Caco-2 (cell line): Measurements from ENCODE around the gene ZCCHC7. TPM values are rescaled to one million over a fixed set of nuclear protein-coding genes. Genes with fewer than 3 reads are reported as not detected.
"Not testable (repeated sequence)": the region's sequence is repeated elsewhere in the genome, so short reads cannot be mapped to it uniquely, and the experiment has no call there.

Experiments used
- BruUV-seq: library from RNA; stranded (reverse); fragments of 400-500 nt; replicated peaks from 2 replicates; lab custom pipeline; 2021; lab: Mats Ljungman, UMichigan
- CTCF ChIA-PET: fragments of 300-600 bp; sonication (Branson Sonifier 250); formaldehyde crosslinking; loops from one replicate; lab custom pipeline; 2022; ENCODE audit warnings: antibody characterized with exemption; lab: Charles Lee
- POLR2A ChIA-PET: fragments of 300-600 bp; sonication (Branson Sonifier 250); formaldehyde crosslinking; loops from one replicate; lab custom pipeline; 2022; ENCODE audit warnings: antibody characterized with exemption; lab: Charles Lee
- DNase-seq, 2 experiments: peaks; one replicate each; pipeline versions ENCODE4 v3.0.0 to v3.0.0-alpha.2; 2020 to 2022
- H3K27me3 ChIP-seq: replicated peaks from 2 replicates; pipeline ENCODE4 v1.6.0; 2011; ENCODE audit warnings: low read length; ENCODE audit not compliant: control insufficient read depth, insufficient read depth
- H3K36me3 ChIP-seq: 2 replicates; pipeline ENCODE4 v1.5.1; 2011; ENCODE audit warnings: low read length; ENCODE audit not compliant: control insufficient read depth, insufficient read depth
- H3K4me1 ChIP-seq: fragments of 250-450 bp; sonication (Bioruptor Pico); 2 replicates; pipeline ENCODE4 v1.5.1; 2020; ENCODE audit warnings: mild to moderate bottlenecking
- H3K4me3 ChIP-seq: 2 replicates; pipeline ENCODE4 v1.5.1; 2011; ENCODE audit warnings: low read depth, mild to moderate bottlenecking, control low read depth, low read length
- H3K9me3 ChIP-seq: fragments of 250-450 bp; sonication (Bioruptor Pico); 2 replicates; pipeline ENCODE4 v1.5.1; 2020; ENCODE audit warnings: mild to moderate bottlenecking, moderate library complexity
- H3K27ac Mint-ChIP-seq: one replicate; pipeline ENCODE4 v1.8.0; 2022; ENCODE audit warnings: mixed read lengths; ENCODE audit not compliant: unreplicated experiment
- H3K27me3 Mint-ChIP-seq: one replicate; pipeline ENCODE4 v1.8.0; 2022; ENCODE audit warnings: mixed read lengths; ENCODE audit not compliant: insufficient read depth, unreplicated experiment
- H3K36me3 Mint-ChIP-seq: one replicate; pipeline ENCODE4 v1.8.0; 2022; ENCODE audit warnings: mild to moderate bottlenecking, mixed read lengths; ENCODE audit not compliant: insufficient read depth, unreplicated experiment
- H3K4me1 Mint-ChIP-seq: one replicate; pipeline ENCODE4 v1.8.0; 2022; ENCODE audit warnings: low read depth, mixed read lengths; ENCODE audit not compliant: unreplicated experiment
- H3K4me3 Mint-ChIP-seq: one replicate; pipeline ENCODE4 v1.8.0; 2022; ENCODE audit warnings: mild to moderate bottlenecking, moderate library complexity, mixed read lengths; ENCODE audit not compliant: unreplicated experiment
- H3K9me3 Mint-ChIP-seq: one replicate; pipeline ENCODE4 v1.8.0; 2022; ENCODE audit warnings: mixed read lengths; ENCODE audit not compliant: unreplicated experiment
- intact Hi-C: fragments of 100-400 bp; cut with micrococcal nuclease; formaldehyde crosslinking; loops from one replicate; pipeline ENCODE4 v1.10.0; 2022; ENCODE audit not compliant: unreplicated experiment
- total RNA-seq: library from RNA; stranded (reverse); gene quantifications from 2 replicates; pipeline ENCODE4 v1.2.3, GENCODE V29; 2022
- TF ChIP-seq, protein P1 (sequence below), 2 experiments: fragments of 200-600 bp in 1 of 2; IDR thresholded peaks; 1 replicate in 1 of 2; 2 replicates in 1 of 2; pipeline versions ENCODE4 v1.5.1 to v1.8.0; 2011 to 2022; ENCODE audit warnings: antibody characterized with exemption in 1 of 2, control low read depth in 1 of 2, inconsistent platforms in 1 of 2, low read depth in 1 of 2, low read length in 1 of 2, mild to moderate bottlenecking in 1 of 2, moderate library complexity in 1 of 2; ENCODE audit not compliant: insufficient read depth in 1 of 2, severe bottlenecking in 1 of 2, unreplicated experiment in 1 of 2

The ZCCHC7 gene
- total RNA-seq, 1 experiment from 2014 or later, result 22.0 TPM

DNA sequence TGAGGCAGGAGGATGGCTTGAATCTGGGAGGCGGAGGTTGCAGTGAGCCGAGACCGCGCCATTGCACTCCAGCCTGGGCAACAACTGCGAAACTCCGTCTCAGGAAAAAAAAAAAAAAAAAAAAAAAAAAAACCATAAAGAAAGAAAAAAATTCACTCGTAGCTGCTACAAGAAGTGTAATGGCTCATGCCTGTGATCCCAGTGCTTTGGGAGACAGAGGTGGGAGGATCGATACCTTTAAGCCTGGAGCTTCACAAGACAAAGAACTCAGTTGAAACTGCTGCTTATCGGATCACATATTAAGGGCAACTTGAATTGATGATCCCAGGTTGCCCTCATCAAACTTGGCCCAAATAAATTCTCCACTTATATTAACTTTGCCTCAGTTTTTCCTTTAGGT is 1.0 kb upstream of the ZCCHC7 start:
- ChIA-PET CTCF (interaction anchor here (0.6 to 1.1 kb wide), 4 partner anchors 9 to 250 kb away, joined by 3 to 9 read pairs (median 5); no protein-coding TSS in a partner anchor), POLR2A (interaction anchor here (0.6 to 2.0 kb wide), 3 partner anchors 16 to 42 kb away, joined by 3 to 34 read pairs (median 17); no protein-coding TSS in a partner anchor)
- intact Hi-C loops, result no loop called here
- Histone ChIP-seq H3K4me1 (no peaks in the 10 kb centered on the region), H3K27me3 (no peaks in the 10 kb centered on the region), H3K36me3 (no peaks in the 10 kb centered on the region), H3K4me3 (peak overlapping the region; percentile 75), H3K9me3 (no peaks in the 10 kb centered on the region)
- BruUV-seq, result TSS peak; percentile 100
- Mint-ChIP-seq H3K4me1 (peaks cover 12% of the 10 kb centered on the region), H3K4me3 (peak overlapping the region; percentile 81), H3K27me3 (no peaks in the 10 kb centered on the region), H3K9me3 (no peaks in the 10 kb centered on the region), H3K36me3 (peaks cover 25% of the 10 kb centered on the region), H3K27ac (peak overlapping the region; percentile 93)
- TF ChIP-seq, protein P1, sequence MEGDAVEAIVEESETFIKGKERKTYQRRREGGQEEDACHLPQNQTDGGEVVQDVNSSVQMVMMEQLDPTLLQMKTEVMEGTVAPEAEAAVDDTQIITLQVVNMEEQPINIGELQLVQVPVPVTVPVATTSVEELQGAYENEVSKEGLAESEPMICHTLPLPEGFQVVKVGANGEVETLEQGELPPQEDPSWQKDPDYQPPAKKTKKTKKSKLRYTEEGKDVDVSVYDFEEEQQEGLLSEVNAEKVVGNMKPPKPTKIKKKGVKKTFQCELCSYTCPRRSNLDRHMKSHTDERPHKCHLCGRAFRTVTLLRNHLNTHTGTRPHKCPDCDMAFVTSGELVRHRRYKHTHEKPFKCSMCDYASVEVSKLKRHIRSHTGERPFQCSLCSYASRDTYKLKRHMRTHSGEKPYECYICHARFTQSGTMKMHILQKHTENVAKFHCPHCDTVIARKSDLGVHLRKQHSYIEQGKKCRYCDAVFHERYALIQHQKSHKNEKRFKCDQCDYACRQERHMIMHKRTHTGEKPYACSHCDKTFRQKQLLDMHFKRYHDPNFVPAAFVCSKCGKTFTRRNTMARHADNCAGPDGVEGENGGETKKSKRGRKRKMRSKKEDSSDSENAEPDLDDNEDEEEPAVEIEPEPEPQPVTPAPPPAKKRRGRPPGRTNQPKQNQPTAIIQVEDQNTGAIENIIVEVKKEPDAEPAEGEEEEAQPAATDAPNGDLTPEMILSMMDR (IDR thresholded peaks at IDR 0.05; ENCODE audit: insufficient read depth in 1 of 2, low read depth in 1 of 2, low read length in 1 of 2, severe bottlenecking in 1 of 2, unreplicated experiment in 1 of 2), result no peak
- DNase-seq, result peak in 1 of 2 experiments; percentile 8

DNA sequence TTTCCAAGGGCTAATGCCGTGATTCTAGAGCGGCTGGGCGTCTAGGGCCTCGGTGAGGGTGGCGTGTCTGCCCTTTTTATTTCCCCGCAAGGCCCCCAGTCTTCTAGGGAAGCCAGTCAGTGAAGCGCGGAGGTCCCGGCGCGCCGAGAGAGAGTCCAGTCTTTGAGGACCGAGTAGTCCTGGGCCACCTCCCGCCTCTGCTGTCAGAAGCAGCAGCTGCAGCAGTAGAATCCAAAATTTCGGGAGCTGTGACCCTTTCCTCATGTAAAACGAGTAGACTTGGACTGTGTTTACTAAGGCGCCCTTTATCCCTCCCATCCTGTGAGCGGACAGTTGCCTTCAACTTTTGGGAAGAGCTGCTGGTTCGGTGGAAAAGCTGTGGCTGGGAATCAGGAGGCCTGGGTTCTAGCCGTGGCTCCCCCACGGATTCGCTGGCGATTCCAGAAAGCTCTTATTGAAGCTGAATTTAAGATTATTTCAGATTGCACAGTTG is 515 bp downstream of the ZCCHC7 start:
- CTCF ChIA-PET, result interaction anchor here (1.7 kb wide), 1 partner anchor 125 kb away, joined by 4 read pairs; no protein-coding TSS in a partner anchor
- BruUV-seq, result TSS peak; percentile 44
- peak in 1 of 2 experiments; percentile 42 for DNase-seq

GRCh38 chr9:37121881-37122280 is 1.5 kb downstream of the ZCCHC7 start:
- no TSS peak for BruUV-seq
- Histone ChIP-seq H3K36me3 (0 out of 2 replicates have a peak, but pooled peaks cover 2% of the 10 kb centered on the region), H3K4me3 (peak overlapping the region; percentile 11; the same call in 1 of the 2 replicates), H3K4me1 (no peaks in the 10 kb centered on the region), H3K9me3 (no peaks in the 10 kb centered on the region), H3K27me3 (no peaks in the 10 kb centered on the region)
- H3K27me3 Mint-ChIP-seq, result no peaks in the 10 kb centered on the region
- peak overlapping the region; percentile 93 for H3K27ac Mint-ChIP-seq
- intact Hi-C loops, result loop anchor here (2.0 to 10.0 kb wide), 2 partner anchors 127 to 211 kb away; no protein-coding TSS in a partner anchor
- TF ChIP-seq, protein P1 (IDR thresholded peaks at IDR 0.05; ENCODE audit: insufficient read depth in 1 of 2, low read depth in 1 of 2, low read length in 1 of 2, severe bottlenecking in 1 of 2, unreplicated experiment in 1 of 2), result no peak
- H3K4me1 Mint-ChIP-seq, result peaks cover 12% of the 10 kb centered on the region
- peak overlapping the region; percentile 81 for H3K4me3 Mint-ChIP-seq
- H3K36me3 Mint-ChIP-seq, result peaks cover 25% of the 10 kb centered on the region
- POLR2A ChIA-PET, result no interaction called here
- no peak for DNase-seq
- H3K9me3 Mint-ChIP-seq, result no peaks in the 10 kb centered on the region
- CTCF ChIA-PET, result no interaction called here

More for the DNA sequence above, 515 bp downstream of the ZCCHC7 start:
- peak overlapping the region; percentile 93 for H3K27ac Mint-ChIP-seq
- not testable (repeated sequence) for H3K9me3 ChIP-seq, H3K27me3 Mint-ChIP-seq, H3K27me3 ChIP-seq, H3K36me3 ChIP-seq, H3K4me1 ChIP-seq, H3K9me3 Mint-ChIP-seq
- peak overlapping the region; percentile 81 for H3K4me3 Mint-ChIP-seq
- H3K36me3 Mint-ChIP-seq, result peaks cover 25% of the 10 kb centered on the region
- intact Hi-C loops, result loop anchor here (1.0 to 10.0 kb wide), 3 partner anchors 42 to 212 kb away; no protein-coding TSS in a partner anchor
- peaks cover 12% of the 10 kb centered on the region for H3K4me1 Mint-ChIP-seq
- POLR2A ChIA-PET, result interaction anchor here (0.6 to 2.0 kb wide), 9 partner anchors 9 to 482 kb away, joined by 3 to 34 read pairs (median 5); partner anchors contain the start of genes GRHPR and ZBTB5
- peak overlapping the region; percentile 75 for H3K4me3 ChIP-seq
